Measurements from ENCODE around the gene HIBADH.

Gene HIBADH

DNA sequence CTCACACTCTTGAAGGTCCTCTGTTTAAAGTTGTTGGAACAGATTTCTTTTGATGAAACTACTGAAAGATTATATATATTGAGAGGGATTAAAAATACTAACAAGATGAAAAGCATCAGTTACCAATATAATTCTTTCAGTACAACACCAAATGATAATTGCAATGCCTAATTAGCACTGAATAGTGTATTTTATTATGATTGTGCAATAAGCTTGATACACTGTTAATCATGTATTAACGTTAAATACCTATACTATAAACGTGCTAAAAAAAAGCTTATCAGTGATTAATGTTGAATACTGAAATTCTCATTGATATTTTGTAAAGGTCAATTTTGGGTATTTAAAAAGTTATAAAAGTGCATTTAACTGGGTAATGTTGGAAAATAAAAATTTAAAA lies 61.5 kb downstream of the HIBADH start:
- CTCF ChIA-PET, result interaction anchor here (0.5 to 1.6 kb wide), 2 partner anchors 12 to 405 kb away, joined by 4 read pairs; no protein-coding TSS in a partner anchor
- Histone ChIP-seq H3K4me3 (ENCODE audit: low read depth, low read length) (no peak overlapping the region), H3K36me3 (ENCODE audit: control insufficient read depth in 2 of 2, insufficient read depth in 1 of 2, low read length in 2 of 2) (no peaks in the 10 kb centered on the region), H3K27ac (ENCODE audit: extremely low read depth, low read depth, low read length) (no peak overlapping the region), H3K4me1 (ENCODE audit: control insufficient read depth, insufficient read depth, low read length) (peaks cover 24% of the 10 kb centered on the region), H3K9me3 (ENCODE audit: control insufficient read depth, insufficient read depth, low read depth, low read length) (no peaks in the 10 kb centered on the region)
- POLR2A ChIA-PET, result no interaction called here
- no peak for TF ChIP-seq ZNF223 (tag by site-specific recombination; IDR thresholded peaks at IDR 0.05)
- TF ChIP-seq ZNF785 (tag by site-specific recombination; IDR thresholded peaks at IDR 0.05), result no peak
- no peak for TF ChIP-seq ZNF514 (tag by site-specific recombination; IDR thresholded peaks at IDR 0.05)
- no peak for TF ChIP-seq ZNF791 (tag by site-specific recombination; IDR thresholded peaks at IDR 0.05)
- no peak for TF ChIP-seq RBAK (tag by site-specific recombination; IDR thresholded peaks at IDR 0.05)
- no peak for TF ChIP-seq GLI2 (tag by site-specific recombination; IDR thresholded peaks at IDR 0.05; ENCODE audit: borderline replicate concordance, low read depth)
- TF ChIP-seq, protein P1, sequence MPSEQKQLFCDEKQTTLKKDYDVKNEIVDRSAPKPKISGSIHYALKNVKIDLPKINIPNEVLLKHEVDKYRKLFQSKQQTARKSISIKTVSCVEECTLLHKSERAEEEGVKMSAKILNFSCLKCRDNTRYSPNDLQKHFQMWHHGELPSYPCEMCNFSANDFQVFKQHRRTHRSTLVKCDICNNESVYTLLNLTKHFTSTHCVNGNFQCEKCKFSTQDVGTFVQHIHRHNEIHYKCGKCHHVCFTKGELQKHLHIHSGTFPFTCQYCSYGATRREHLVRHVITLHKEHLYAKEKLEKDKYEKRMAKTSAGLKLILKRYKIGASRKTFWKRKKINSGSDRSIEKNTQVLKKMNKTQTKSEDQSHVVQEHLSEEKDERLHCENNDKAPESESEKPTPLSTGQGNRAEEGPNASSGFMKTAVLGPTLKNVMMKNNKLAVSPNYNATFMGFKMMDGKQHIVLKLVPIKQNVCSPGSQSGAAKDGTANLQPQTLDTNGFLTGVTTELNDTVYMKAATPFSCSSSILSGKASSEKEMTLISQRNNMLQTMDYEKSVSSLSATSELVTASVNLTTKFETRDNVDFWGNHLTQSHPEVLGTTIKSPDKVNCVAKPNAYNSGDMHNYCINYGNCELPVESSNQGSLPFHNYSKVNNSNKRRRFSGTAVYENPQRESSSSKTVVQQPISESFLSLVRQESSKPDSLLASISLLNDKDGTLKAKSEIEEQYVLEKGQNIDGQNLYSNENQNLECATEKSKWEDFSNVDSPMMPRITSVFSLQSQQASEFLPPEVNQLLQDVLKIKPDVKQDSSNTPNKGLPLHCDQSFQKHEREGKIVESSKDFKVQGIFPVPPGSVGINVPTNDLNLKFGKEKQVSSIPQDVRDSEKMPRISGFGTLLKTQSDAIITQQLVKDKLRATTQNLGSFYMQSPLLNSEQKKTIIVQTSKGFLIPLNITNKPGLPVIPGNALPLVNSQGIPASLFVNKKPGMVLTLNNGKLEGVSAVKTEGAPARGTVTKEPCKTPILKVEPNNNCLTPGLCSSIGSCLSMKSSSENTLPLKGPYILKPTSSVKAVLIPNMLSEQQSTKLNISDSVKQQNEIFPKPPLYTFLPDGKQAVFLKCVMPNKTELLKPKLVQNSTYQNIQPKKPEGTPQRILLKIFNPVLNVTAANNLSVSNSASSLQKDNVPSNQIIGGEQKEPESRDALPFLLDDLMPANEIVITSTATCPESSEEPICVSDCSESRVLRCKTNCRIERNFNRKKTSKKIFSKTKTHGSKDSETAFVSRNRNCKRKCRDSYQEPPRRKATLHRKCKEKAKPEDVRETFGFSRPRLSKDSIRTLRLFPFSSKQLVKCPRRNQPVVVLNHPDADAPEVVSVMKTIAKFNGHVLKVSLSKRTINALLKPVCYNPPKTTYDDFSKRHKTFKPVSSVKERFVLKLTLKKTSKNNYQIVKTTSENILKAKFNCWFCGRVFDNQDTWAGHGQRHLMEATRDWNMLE (tag by site-specific recombination; conservative IDR thresholded peaks at IDR 0.05; ENCODE audit: low read depth), result no peak

GRCh38 chr7:27600247-27600646 lies 62.4 kb downstream of the HIBADH start:
- Histone ChIP-seq H3K27ac (ENCODE audit: extremely low read depth, low read depth, low read length) (no peak overlapping the region), H3K36me3 (ENCODE audit: control insufficient read depth in 2 of 2, insufficient read depth in 1 of 2, low read length in 2 of 2) (no peaks in the 10 kb centered on the region), H3K4me3 (ENCODE audit: low read depth, low read length) (no peak overlapping the region), H3K4me1 (ENCODE audit: control insufficient read depth, insufficient read depth, low read length) (peaks cover 24% of the 10 kb centered on the region), H3K9me3 (ENCODE audit: control insufficient read depth, insufficient read depth, low read depth, low read length) (no peaks in the 10 kb centered on the region)
- CTCF ChIA-PET, result no interaction called here
- TF ChIP-seq ZNF704 (tag by site-specific recombination; IDR thresholded peaks at IDR 0.05) (no peak), ZNF157 (tag by site-specific recombination; IDR thresholded peaks at IDR 0.05) (no peak), ZNF747 (tag by site-specific recombination; IDR thresholded peaks at IDR 0.05) (no peak), ZNF132 (tag by site-specific recombination; IDR thresholded peaks at IDR 0.05; ENCODE audit: borderline replicate concordance) (no peak), SALL2 (tag by site-specific recombination; IDR thresholded peaks at IDR 0.05; ENCODE audit: borderline replicate concordance) (no peak), ZNF223 (tag by site-specific recombination; IDR thresholded peaks at IDR 0.05) (no peak), ZNF311 (tag by site-specific recombination; IDR thresholded peaks at IDR 0.05; ENCODE audit: borderline replicate concordance) (no peak), KLF9 (tag by site-specific recombination; IDR thresholded peaks at IDR 0.05; ENCODE audit: low read depth) (no peak)
- TF ChIP-seq, protein P2, sequence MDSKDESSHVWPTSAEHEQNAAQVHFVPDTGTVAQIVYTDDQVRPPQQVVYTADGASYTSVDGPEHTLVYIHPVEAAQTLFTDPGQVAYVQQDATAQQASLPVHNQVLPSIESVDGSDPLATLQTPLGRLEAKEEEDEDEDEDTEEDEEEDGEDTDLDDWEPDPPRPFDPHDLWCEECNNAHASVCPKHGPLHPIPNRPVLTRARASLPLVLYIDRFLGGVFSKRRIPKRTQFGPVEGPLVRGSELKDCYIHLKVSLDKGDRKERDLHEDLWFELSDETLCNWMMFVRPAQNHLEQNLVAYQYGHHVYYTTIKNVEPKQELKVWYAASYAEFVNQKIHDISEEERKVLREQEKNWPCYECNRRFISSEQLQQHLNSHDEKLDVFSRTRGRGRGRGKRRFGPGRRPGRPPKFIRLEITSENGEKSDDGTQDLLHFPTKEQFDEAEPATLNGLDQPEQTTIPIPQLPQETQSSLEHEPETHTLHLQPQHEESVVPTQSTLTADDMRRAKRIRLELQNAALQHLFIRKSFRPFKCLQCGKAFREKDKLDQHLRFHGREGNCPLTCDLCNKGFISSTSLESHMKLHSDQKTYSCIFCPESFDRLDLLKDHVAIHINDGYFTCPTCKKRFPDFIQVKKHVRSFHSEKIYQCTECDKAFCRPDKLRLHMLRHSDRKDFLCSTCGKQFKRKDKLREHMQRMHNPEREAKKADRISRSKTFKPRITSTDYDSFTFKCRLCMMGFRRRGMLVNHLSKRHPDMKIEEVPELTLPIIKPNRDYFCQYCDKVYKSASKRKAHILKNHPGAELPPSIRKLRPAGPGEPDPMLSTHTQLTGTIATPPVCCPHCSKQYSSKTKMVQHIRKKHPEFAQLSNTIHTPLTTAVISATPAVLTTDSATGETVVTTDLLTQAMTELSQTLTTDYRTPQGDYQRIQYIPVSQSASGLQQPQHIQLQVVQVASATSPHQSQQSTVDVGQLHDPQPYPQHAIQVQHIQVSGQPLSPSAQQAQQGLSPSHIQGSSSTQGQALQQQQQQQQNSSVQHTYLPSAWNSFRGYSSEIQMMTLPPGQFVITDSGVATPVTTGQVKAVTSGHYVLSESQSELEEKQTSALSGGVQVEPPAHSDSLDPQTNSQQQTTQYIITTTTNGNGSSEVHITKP (tag by site-specific recombination; IDR thresholded peaks at IDR 0.05), result no peak
- POLR2A ChIA-PET, result no interaction called here

Measured in HEK293 (cell line).